ENCODE data around the gene GIGYF1.

DNA sequence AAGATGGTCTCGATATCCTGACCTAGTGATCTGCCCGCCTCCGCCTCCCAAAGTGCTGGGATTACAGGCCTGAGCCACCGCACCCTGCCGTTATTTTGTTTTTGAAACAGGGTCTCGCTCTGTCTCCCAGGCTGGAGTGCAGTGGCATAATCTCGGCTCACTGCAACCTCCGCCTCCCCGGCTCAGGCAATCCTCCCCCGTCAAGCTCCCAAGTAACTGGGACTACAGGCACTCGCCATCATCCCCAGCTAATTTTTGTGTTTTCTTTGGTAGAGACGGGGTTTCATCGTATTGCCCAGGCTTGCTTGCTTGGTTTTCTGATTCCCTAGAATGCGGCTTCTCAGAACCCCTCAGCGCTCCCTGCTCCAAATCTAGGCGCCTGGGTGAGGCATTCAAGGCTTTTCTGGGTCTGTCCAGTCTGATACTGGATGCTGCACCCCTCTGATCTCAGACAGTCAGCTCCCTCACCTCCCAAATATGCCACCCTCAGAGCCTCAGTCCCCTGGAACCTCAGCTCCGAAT, 54.0 kb downstream of the GIGYF1 start:
- TF ChIP-seq, protein P1, sequence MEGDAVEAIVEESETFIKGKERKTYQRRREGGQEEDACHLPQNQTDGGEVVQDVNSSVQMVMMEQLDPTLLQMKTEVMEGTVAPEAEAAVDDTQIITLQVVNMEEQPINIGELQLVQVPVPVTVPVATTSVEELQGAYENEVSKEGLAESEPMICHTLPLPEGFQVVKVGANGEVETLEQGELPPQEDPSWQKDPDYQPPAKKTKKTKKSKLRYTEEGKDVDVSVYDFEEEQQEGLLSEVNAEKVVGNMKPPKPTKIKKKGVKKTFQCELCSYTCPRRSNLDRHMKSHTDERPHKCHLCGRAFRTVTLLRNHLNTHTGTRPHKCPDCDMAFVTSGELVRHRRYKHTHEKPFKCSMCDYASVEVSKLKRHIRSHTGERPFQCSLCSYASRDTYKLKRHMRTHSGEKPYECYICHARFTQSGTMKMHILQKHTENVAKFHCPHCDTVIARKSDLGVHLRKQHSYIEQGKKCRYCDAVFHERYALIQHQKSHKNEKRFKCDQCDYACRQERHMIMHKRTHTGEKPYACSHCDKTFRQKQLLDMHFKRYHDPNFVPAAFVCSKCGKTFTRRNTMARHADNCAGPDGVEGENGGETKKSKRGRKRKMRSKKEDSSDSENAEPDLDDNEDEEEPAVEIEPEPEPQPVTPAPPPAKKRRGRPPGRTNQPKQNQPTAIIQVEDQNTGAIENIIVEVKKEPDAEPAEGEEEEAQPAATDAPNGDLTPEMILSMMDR (IDR thresholded peaks at IDR 0.05): no peak
- TF ChIP-seq POLR2A (IDR thresholded peaks at IDR 0.05): no peak

Data from esophagus squamous epithelium (tissue), 4 donors.